GM21717 (cell line): Measurements from ENCODE around the gene WASHC4.

Source experiments
- ATAC-seq: cut with Tn5 transposase; IDR thresholded peaks from one replicate; pipeline ENCODE4 v1.9.1; 2021; ENCODE audit warnings: mild to moderate bottlenecking, moderate library complexity; ENCODE audit not compliant: unreplicated experiment

WASHC4 gene

GRCh38 chr12:105107494-105108371 is at the start of gene WASHC4:
Gene WASHC4, plus strand, starts transcription at chr12:105107731. Its CDS starts 70 bp downstream, at chr12:105107801.
- peak; percentile 90 for ATAC-seq

GRCh38 chr12:105060715-105061378 is 46.7 kb upstream of the WASHC4 start:
- no peak for ATAC-seq

- no peak for ATAC-seq
These were observed 42.9 kb upstream of the WASHC4 start for GRCh38 chr12:105064564-105065178.

- no peak for ATAC-seq
These were observed 40.0 kb upstream of the WASHC4 start for GRCh38 chr12:105067511-105068031.

- ATAC-seq: no peak
These were observed 37.4 kb upstream of the WASHC4 start for GRCh38 chr12:105069936-105070702.

- no peak for ATAC-seq
These were observed 35.5 kb upstream of the WASHC4 start for GRCh38 chr12:105071981-105072380.

- ATAC-seq: no peak
These were observed 34.5 kb upstream of the WASHC4 start for GRCh38 chr12:105072888-105073488.

- ATAC-seq: no peak
These were observed 31.4 kb upstream of the WASHC4 start for GRCh38 chr12:105076098-105076497.

- no peak for ATAC-seq
These were observed 30.6 kb upstream of the WASHC4 start for GRCh38 chr12:105076913-105077312.

- ATAC-seq: no peak
These were observed 30.1 kb upstream of the WASHC4 start for GRCh38 chr12:105077435-105077834.

GRCh38 chr12:105078712-105079570 is 28.6 kb upstream of the WASHC4 start:
- no peak for ATAC-seq

- ATAC-seq: no peak
These were observed 24.5 kb upstream of the WASHC4 start for GRCh38 chr12:105083031-105083430.

GRCh38 chr12:105083551-105084105 is 23.9 kb upstream of the WASHC4 start:
- peak; percentile 34 for ATAC-seq

GRCh38 chr12:105084251-105085250 is 23.0 kb upstream of the WASHC4 start, which contains the start of gene ALDH1L2:
Gene ALDH1L2, minus strand, starts transcription at chr12:105084458. Its CDS starts 22 bp downstream, at chr12:105084436.
- peak; percentile 68 for ATAC-seq

GRCh38 chr12:105085501-105085900 is 22.0 kb upstream of the WASHC4 start:
- ATAC-seq: no peak

GRCh38 chr12:105089817-105090216 is 17.7 kb upstream of the WASHC4 start:
- no peak for ATAC-seq

- ATAC-seq: no peak
These were observed 17.2 kb upstream of the WASHC4 start for GRCh38 chr12:105090361-105090760.
